Fibroblast of villous mesenchyme (primary cell): Measurements from ENCODE around the gene KIAA1217. TPM values are rescaled to one million over a fixed set of nuclear protein-coding genes. Genes with fewer than 3 reads are reported as not detected.

ENCODE experiments used
- DNase-seq: peaks from one replicate; pipeline ENCODE4 v3.0.0-alpha.2; 2010; ENCODE audit warnings: low read depth
- H3K4me3 ChIP-seq: 2 replicates; pipeline ENCODE4 v1.5.1; 2011; ENCODE audit warnings: low read depth, mild to moderate bottlenecking, low read length
- total RNA-seq: library from RNA; depleted of rRNA; stranded (reverse); fragments of >200 nt; gene quantifications from 2 replicates; pipeline ENCODE4 v1.2.3, GENCODE V29; 2012
- TF ChIP-seq, protein P1 (sequence below): IDR thresholded peaks from 2 replicates; pipeline ENCODE4 v1.5.1; 2012; ENCODE audit warnings: low read depth, mild to moderate bottlenecking, low read length; ENCODE audit not compliant: insufficient read depth

Gene KIAA1217
- total RNA-seq, 1 donor, result 0.86 TPM

DNA sequence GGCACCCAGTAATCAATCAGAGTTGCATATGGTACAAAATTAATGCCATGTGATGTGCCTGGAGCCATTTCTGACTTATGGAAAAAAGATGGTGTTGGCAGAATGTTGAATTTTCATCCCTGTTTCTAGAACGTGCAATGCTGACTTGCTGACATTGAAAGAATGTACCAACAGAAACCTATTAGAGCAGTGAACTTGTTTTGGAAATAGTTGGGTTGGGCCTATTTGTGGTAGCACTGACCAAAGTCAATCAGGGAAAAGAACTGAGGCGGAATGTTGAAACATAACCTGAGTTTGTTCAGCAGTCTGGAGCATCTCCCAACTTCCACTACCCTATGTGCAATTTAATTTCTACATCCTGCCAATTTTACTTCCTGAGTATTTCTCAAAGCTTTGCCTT is 11.7 kb upstream of the KIAA1217 start:
- TF ChIP-seq, protein P1, sequence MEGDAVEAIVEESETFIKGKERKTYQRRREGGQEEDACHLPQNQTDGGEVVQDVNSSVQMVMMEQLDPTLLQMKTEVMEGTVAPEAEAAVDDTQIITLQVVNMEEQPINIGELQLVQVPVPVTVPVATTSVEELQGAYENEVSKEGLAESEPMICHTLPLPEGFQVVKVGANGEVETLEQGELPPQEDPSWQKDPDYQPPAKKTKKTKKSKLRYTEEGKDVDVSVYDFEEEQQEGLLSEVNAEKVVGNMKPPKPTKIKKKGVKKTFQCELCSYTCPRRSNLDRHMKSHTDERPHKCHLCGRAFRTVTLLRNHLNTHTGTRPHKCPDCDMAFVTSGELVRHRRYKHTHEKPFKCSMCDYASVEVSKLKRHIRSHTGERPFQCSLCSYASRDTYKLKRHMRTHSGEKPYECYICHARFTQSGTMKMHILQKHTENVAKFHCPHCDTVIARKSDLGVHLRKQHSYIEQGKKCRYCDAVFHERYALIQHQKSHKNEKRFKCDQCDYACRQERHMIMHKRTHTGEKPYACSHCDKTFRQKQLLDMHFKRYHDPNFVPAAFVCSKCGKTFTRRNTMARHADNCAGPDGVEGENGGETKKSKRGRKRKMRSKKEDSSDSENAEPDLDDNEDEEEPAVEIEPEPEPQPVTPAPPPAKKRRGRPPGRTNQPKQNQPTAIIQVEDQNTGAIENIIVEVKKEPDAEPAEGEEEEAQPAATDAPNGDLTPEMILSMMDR, result no peak
- no peak for DNase-seq
- H3K4me3 ChIP-seq, result no peak overlapping the region

DNA sequence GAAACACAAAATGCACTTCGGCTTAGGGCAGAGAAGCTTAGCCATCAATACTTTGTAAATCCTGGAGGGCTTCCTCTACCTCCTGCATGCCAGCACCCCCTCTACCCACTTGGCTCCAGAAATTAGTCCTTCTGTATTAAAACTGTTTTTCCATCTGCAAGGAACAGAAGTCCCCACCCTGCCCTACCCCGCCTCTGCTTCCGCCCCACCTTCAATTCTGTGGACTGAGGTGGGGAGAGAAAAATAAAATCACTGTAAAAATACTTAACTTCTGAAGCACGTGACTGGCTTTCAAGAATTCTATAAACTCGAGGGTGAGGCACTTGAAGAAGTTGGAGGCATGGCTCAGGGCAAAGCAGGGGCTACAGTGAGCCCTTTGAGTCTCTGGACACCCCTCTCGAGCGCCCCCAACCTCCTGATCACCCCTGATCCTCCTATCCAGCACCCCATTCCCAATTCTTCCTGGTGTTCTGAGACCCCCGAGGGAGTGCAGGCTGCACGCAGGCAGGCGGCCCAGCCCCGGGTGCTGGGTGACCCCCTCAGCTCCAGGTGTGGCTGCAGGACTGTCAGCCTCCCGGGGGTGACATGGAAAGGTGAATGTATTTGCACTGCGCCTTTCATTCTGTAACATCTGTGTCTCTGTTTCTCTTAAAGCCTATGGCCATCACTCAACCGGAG is 7.3 kb upstream of the KIAA1217 start:
- DNase-seq, result no peak
- H3K4me3 ChIP-seq, result no peak overlapping the region
- TF ChIP-seq, protein P1, result no peak

DNA sequence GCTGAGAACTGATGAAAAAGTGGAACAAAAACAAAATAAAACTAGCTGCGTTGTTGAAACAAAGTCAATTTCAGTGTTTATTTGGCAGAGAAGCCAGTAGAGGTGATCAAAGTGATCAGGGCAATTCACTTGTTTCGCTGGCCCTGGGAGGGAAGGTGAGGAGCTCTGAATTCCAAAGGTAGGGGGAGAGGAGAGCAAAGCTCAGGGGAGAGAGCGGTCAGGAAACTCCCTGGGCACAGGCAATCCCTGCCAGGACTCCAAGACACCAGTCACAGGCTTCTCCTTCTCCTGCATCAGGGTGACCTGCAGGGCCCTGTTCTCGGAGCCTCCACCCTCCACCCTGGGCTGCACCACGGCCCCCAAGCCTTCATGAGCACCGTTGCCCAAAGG is 6.8 kb upstream of the KIAA1217 start:
- DNase-seq, result no peak
- H3K4me3 ChIP-seq, result no peak overlapping the region
- TF ChIP-seq, protein P1, result no peak

DNA sequence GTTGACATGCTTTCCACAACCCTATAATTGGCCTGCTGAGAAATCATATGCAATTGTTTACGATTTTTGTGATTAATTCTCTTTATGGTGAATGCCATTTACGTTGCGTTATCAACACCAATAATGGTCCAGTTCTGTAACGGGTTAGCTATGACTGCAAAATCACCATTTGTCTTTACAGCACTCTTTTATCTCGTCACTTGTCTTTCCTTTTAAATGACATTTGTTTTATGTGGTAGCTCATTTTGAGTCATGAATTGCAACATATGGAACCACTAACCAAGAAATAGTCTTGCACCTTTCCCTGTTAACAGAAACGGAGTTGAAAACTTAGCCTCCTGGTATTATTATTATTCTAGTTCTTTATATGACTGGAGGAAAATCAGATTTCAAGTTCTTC is 3.1 kb upstream of the KIAA1217 start:
- no peak for DNase-seq
- TF ChIP-seq, protein P1, result no peak

DNA sequence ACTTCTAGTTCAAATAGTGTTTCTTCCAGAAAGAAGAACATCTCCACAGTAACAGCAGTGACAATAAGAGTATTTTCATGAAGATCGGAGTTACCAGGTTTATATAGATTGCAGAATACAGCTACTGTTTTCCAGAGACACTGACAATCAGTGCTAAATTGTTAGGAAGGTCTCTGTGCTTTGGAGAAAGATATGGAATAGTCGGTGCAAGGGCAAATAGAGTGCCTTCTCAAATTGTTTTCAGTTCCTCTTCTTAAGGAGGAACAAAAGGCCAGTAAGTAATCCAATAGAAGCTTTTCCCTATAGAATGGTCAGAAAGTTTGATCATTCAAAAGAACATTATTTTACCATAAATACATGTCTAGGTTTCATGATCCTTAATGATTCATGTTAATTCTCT is 2.6 kb upstream of the KIAA1217 start:
- TF ChIP-seq, protein P1, result no peak
- no peak for DNase-seq
- H3K4me3 ChIP-seq, result no peak overlapping the region

More for the DNA sequence above, 3.1 kb upstream of the KIAA1217 start:
- no peak overlapping the region for H3K4me3 ChIP-seq

DNA sequence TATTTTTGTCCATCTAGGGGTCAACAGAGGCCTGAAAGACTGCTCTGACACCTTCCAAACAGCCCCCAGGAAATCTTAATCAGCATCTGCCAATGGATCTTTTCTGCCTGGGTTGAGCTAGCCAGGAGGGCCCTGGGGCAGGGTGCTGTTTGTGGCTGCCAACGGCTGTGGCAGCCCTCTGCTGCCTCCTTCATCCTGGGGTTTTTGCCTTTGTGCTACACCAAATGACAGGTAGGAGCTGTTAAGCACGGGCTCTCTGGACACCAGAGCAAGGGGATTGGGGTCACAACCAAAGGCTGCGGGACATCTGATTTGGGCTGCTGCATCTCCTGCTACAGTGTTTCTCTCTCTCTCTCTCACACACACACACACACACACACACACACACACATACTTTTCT is 2.0 kb upstream of the KIAA1217 start:
- no peak overlapping the region for H3K4me3 ChIP-seq
- DNase-seq, result no peak
- TF ChIP-seq, protein P1, result no peak

DNA sequence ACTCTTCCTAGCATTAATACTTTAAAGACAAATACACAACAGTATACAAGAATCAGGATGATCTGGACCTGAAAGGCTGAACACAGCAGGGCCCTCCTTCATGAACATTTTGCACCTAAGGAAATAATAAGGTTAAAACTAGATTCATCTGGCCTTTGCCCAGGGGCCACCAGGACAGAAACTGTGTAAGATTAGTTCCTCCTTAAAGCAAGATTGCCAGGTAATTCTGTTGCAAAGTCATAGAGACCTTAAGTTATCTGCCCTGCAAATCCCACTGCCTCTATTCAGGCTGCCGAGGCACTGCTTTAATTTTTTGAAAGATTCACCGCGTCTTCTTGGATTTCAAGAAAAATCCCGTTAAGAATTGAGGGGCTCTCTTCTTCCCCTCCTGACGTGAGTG is 1.6 kb upstream of the KIAA1217 start:
- TF ChIP-seq, protein P1, result no peak
- H3K4me3 ChIP-seq, result no peak overlapping the region
- DNase-seq, result no peak
